Fibroblast of villous mesenchyme (primary cell): ENCODE measurements around the gene TSBP1. TPM values are rescaled to one million over a fixed set of nuclear protein-coding genes. Genes with fewer than 3 reads are reported as not detected.
"Not testable (repeated sequence)": the region's sequence is repeated elsewhere in the genome, so short reads cannot be mapped to it uniquely, and the experiment has no call there.

Experiments used
- DNase-seq: peaks from one replicate; pipeline ENCODE4 v3.0.0-alpha.2; 2010; ENCODE audit warnings: low read depth
- H3K4me3 ChIP-seq: 2 replicates; pipeline ENCODE4 v1.5.1; 2011; ENCODE audit warnings: low read depth, mild to moderate bottlenecking, low read length
- total RNA-seq: library from RNA; depleted of rRNA; stranded (reverse); fragments of >200 nt; gene quantifications from 2 replicates; pipeline ENCODE4 v1.2.3, GENCODE V29; 2012
- TF ChIP-seq, protein P1 (sequence below): IDR thresholded peaks from 2 replicates; pipeline ENCODE4 v1.5.1; 2012; ENCODE audit warnings: low read depth, mild to moderate bottlenecking, low read length; ENCODE audit not compliant: insufficient read depth

TSBP1 gene
- total RNA-seq, 1 donor: not detected

DNA sequence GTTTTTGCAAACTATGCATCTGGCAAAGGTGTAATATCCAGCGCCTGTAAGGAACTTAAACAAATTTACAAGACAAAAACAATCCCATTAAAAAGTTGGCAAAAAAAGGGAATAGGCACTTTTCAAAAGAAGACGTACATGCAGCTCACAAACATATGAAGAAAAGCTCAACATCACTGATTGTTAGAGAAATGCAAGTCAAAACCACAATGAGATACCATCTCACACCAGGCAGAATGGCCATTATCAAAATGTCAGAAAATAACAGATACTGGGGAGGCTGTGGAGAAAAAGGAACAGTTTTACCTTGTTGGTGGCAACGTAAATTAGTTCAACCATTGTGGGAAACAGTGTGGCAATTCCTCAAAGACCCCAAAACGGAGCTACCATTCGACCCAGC is 54.2 kb downstream of the TSBP1 start:
- TF ChIP-seq, protein P1, sequence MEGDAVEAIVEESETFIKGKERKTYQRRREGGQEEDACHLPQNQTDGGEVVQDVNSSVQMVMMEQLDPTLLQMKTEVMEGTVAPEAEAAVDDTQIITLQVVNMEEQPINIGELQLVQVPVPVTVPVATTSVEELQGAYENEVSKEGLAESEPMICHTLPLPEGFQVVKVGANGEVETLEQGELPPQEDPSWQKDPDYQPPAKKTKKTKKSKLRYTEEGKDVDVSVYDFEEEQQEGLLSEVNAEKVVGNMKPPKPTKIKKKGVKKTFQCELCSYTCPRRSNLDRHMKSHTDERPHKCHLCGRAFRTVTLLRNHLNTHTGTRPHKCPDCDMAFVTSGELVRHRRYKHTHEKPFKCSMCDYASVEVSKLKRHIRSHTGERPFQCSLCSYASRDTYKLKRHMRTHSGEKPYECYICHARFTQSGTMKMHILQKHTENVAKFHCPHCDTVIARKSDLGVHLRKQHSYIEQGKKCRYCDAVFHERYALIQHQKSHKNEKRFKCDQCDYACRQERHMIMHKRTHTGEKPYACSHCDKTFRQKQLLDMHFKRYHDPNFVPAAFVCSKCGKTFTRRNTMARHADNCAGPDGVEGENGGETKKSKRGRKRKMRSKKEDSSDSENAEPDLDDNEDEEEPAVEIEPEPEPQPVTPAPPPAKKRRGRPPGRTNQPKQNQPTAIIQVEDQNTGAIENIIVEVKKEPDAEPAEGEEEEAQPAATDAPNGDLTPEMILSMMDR: no peak
- H3K4me3 ChIP-seq: no peak overlapping the region
- peak; percentile 17 for DNase-seq

DNA sequence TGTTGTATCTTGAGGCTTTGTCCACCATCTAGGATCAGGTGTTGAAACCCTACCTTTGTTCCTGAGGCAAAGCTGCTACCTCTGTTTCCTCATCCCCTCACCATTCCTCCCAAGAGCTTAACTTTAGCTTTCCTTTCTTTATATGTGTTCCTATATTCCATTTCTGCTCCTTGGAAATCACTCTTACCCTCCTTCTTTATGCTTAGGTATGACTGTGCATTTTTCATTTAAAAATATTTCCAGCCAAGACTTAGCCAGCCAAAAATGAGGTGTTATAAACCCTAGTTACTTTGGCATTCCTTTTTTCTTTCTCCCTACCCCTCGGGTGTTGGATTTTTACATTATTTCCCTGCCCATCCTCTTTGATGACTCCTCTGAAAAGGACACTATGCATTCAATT is 57.7 kb downstream of the TSBP1 start:
- TF ChIP-seq, protein P1: no peak
- DNase-seq: no peak
- no peak overlapping the region for H3K4me3 ChIP-seq

DNA sequence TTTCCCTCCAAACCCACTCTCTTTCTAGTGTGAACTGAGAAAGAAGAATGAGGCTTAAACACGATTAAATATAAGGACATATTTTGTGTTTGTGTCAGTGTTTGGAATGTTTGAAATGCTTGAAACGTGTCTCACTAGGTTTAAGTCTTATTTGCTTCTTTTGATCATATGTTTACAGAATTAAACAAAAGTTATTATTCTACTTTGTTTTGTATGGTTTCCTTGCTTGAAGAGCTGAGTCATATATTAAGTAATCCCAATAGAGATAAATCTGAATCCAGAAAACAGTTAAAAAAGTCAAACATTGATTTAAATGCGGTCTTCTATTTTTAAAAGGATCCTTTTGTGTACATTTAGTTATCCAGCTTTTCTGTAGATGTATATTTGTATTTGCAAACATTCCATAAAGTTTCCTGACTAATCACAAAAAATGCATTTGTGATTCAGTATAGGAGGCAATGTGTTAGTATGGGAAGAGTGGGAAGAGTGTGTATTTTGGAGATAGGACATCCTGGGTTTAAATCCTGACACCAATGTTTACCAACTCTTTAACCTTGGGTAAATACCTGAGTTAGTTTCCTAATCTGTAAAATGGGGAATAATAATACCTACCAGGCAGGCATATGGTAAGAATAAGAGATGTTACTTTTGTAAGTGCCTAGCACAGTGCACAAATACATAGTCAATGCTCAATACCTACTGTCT is 72.9 kb downstream of the TSBP1 start:
- TF ChIP-seq, protein P1: no peak
- H3K4me3 ChIP-seq: no peak overlapping the region
- DNase-seq: peak; percentile 74

DNA sequence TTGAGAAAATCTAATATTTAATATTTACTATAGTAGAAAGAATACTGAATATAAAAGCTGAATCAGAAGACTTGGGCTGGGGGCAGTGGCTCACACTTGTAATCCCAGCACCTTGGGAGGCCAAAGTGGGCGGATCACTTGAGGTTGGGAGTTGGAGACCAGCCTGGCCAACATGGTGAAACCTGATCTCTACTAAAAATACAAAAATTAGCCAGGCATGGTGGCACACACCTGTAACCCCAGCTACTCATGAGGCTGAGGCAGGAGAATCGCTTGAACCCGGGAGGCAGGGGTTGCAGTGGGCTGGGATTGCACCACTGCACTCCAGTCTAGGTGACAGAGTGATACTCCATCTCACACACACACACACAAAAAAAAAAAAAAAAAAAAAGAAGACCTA is 76.7 kb downstream of the TSBP1 start:
- H3K4me3 ChIP-seq, DNase-seq: not testable (repeated sequence)

DNA sequence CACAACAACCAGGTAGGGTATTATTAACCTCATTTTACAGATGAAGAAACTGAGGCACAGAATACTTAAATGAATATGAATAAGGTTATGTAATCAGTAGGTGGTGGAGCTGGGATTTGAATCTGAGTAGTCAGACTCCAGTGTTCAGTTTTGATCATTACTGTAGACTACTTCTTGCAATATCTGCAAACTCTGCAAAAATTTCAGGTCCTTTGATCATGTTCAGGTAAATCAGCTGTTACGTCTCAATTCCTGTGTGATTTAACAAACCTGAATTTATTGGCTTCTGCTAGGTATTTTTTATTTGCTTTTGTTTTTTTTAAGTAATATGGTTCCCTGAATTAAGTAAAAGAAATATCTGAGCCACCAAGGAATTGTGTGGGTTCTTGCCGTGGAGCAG is 77.1 kb downstream of the TSBP1 start:
- H3K4me3 ChIP-seq: no peak overlapping the region
- TF ChIP-seq, protein P1: no peak
- no peak for DNase-seq

DNA sequence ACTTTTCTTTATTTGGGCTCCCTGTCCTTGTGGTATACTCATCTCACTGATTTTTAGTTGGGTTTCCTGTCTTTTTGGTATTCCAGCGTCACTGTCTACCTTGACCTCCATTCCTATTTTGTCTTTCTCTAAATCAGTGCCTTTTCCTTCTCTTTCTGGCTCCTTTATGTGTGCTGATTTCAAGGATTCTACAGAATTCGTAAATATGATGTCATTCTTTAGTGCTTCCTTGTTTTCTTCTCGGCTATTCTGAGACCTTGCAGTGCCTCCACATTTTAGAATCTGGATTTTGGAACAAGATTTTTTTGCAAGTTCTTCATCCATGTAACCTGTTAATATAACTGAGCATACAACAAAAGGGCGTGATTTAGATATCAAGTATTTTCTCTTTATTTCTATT is 78.0 kb downstream of the TSBP1 start:
- DNase-seq: no peak
- no peak overlapping the region for H3K4me3 ChIP-seq
- TF ChIP-seq, protein P1: no peak

DNA sequence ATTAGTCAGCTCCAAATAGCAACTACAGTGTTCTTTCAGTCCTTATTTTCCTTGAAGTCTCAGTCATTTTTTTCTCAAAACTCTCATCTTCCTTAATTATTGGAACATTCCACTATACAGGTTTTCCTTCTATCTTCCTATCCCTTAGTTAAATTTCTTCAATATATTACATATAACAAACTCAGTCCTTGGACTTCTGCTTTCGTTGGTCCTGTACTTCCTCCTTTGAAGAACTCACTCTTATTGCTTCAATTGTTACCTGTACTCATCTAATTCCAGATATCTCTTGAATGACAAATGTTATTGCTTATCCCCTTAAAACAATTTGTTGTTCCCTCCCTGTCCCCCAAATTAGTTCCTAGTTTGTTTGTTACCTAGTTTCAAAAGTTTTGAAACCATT is 80.2 kb downstream of the TSBP1 start:
- no peak overlapping the region for H3K4me3 ChIP-seq
- TF ChIP-seq, protein P1: no peak
- DNase-seq: no peak
